GM12801 (cell line): Measurements from ENCODE around the gene GMDS.

ENCODE experiments used
- CTCF ChIP-seq: IDR thresholded peaks from one replicate; pipeline ENCODE4 v1.5.1; 2011; ENCODE audit warnings: control low read depth; ENCODE audit not compliant: insufficient read length; ENCODE audit errors: extremely low read depth

Gene GMDS

DNA sequence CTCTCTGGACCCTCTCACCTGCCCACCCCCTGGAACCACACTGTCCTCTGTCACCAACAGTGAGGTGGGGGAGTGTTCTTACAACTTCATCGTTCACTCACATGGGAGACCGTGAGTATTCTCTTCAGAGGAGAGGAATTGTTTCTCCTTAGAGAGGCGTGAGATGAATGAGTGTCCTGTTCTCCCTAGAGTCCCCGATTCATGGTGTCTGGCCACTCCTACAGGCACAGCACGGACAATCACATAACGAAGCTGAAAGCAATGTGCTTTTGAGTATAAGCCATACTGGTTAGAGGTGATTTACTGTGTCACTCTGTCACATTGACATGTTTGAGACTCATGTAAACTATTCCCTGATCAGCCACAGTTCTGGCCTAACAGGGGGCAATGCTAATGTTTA lies 581.1 kb downstream of the GMDS start:
- TF ChIP-seq CTCF: no peak

- no peak for TF ChIP-seq CTCF
These were observed 581.9 kb downstream of the GMDS start for GRCh38 chr6:1663511-1663910.

DNA sequence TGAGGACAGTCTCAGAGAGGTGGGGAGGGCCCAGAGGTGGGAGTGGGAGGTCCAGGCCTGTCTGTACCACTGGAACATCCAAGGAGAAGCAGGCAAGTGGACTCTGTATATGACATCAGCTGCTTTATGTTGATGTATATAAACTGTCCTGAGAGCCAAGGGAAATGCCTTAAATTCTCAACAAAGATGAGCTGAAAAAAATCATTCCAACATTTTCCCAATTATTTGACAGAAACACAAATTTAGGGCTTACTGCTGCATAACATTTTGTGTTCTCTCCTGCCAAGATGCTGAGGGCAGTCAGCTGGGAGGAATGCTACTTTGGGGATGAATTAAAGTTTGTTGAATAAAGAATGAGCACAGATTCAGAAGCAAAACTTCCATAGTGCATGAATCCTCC lies 582.9 kb downstream of the GMDS start:
- TF ChIP-seq CTCF: no peak

GRCh38 chr6:1659816-1660215 lies 585.6 kb downstream of the GMDS start:
- TF ChIP-seq CTCF: no peak

GRCh38 chr6:1658212-1659005 lies 587.0 kb downstream of the GMDS start:
- no peak for TF ChIP-seq CTCF

DNA sequence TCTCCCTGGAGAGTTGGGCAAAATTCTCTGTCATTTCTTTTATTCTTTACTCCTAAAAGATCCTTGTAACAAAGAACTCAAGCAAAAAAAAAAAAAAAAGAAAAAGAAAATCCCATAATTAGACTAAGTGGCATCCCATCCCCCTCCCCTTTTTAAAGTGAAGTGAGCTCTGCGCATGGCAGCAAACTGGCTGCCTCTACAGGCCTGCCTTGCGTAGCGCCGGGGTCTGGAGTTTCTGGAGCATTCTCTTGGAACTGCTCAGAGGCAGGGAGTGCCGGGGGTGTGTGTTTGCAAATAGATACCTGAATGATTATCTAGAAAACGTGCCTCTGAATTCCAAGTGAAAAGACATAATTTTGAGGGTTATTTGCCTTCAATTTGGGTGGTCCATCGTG lies 587.6 kb downstream of the GMDS start:
- no peak for TF ChIP-seq CTCF

DNA sequence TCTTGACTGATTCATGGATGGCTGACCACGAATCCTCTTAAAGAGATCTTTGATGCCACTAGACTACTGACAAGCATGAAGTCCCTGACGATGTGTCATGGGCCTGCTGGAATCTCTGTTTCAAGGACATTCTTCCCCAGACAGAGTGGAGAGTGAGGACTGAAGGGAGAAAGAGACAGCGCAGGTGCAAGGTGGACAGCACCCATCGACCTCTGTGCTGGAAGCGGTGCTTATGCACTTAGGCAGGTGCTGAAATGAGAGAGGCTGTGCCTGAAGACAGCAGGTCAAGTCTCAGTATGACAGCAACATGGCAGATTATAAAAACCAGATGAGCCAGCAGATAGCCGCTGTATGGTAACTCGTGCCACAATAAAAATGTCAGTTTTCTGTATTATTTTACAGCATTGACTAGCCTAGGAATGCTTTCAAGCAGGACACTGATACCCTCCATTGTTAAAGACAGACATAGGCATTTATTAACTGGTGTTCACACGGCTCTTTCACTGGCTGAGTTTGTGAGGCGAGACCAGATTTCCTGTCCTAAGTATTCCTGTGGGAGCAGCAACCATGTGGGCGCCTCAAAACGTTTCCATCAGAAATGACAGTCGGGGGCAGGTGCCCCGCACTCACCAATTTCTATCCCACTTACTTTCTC lies 588.2 kb downstream of the GMDS start:
- TF ChIP-seq CTCF: no peak
